ENCODE data around the gene ANKS1A. TPM values are rescaled to one million over a fixed set of nuclear protein-coding genes. Genes with fewer than 3 reads are reported as not detected.

The ANKS1A gene
- total RNA-seq, 1 experiment from 2014 or later: 26.5 TPM

GRCh38 chr6:34916348-34916967 lies 27.4 kb downstream of the ANKS1A start:
- H3K4me1 ChIP-seq (ENCODE audit: insufficient read depth, low read length): no peaks in the 10 kb centered on the region
- DNase-seq: no peak
- H2AK5ac ChIP-seq (ENCODE audit: insufficient read length, low read length): no peak overlapping the region
- no peak overlapping the region for H3K18ac ChIP-seq (ENCODE audit: insufficient read length, low read depth, low read length)
- no peaks in the 10 kb centered on the region for H4K20me1 ChIP-seq (ENCODE audit: control insufficient read depth, insufficient read depth, insufficient read length)
- Mint-ChIP-seq H3K4me1 (peaks cover 2 to 4% of the 10 kb centered on the region in 2 experiments; a peak in 3 of 4 replicates), H3K36me3 (ENCODE audit: insufficient read depth in 1 of 3, low read depth in 3 of 3) (peaks cover 0 to 2% (median 0%) of the 10 kb centered on the region in 3 experiments; a peak in 1 of 7 replicates), H3K9me3 (no peaks in the 10 kb centered on the region), H3K4me3 (no peak overlapping the region), H3K27me3 (ENCODE audit: low read depth) (no peaks in the 10 kb centered on the region), H3K27ac (no peak overlapping the region)
- H3K23me2 ChIP-seq (ENCODE audit: insufficient read length, low read depth, low read length, poor library complexity, severe bottlenecking): no peaks in the 10 kb centered on the region
- H4K91ac ChIP-seq (ENCODE audit: insufficient read length, low read depth, low read length): no peak overlapping the region
- no peak overlapping the region for H2BK20ac ChIP-seq (ENCODE audit: low read depth, low read length, poor library complexity, severe bottlenecking)
- H3K4me2 ChIP-seq (ENCODE audit: insufficient read depth, insufficient read length, low read length): no peak overlapping the region
- H3K79me2 ChIP-seq (ENCODE audit: insufficient read depth, low read length): no peaks in the 10 kb centered on the region; the same call in 1 of the 2 replicates
- no peaks in the 10 kb centered on the region for H3K9me3 ChIP-seq (ENCODE audit: control insufficient read depth, low read depth, low read length)
- no peak overlapping the region for H2BK12ac ChIP-seq (ENCODE audit: insufficient read length, low read depth, low read length)
- H3K27ac ChIP-seq (ENCODE audit: insufficient read length, low read depth, low read length): no peak overlapping the region
- no peak overlapping the region for H3K23ac ChIP-seq (ENCODE audit: insufficient read length, low read depth, low read length)
- no peak overlapping the region for H4K5ac ChIP-seq (ENCODE audit: insufficient read length, low read depth, low read length)
- no CpG with 5 or more reads among the region's 4 CpGs for WGBS (ENCODE audit: extremely low coverage, insufficient read length, low lambda C conversion rate)
- H3K4ac ChIP-seq (ENCODE audit: low read depth, low read length): no peak overlapping the region
- no peak overlapping the region for H3K9ac ChIP-seq (ENCODE audit: extremely low read depth, insufficient read length, low read length)
- no peak overlapping the region for H4K8ac ChIP-seq (replicated peaks; ENCODE audit: insufficient read length, low read depth, low read length)
- H2BK15ac ChIP-seq (ENCODE audit: low read depth, low read length): no peak overlapping the region
- H3K14ac ChIP-seq (ENCODE audit: insufficient read depth, low read length): no peak overlapping the region
- peaks cover 3% of the 10 kb centered on the region for H3K79me1 ChIP-seq (ENCODE audit: insufficient read depth, low read depth, low read length, poor library complexity, severe bottlenecking)
- TF ChIP-seq, protein P1, sequence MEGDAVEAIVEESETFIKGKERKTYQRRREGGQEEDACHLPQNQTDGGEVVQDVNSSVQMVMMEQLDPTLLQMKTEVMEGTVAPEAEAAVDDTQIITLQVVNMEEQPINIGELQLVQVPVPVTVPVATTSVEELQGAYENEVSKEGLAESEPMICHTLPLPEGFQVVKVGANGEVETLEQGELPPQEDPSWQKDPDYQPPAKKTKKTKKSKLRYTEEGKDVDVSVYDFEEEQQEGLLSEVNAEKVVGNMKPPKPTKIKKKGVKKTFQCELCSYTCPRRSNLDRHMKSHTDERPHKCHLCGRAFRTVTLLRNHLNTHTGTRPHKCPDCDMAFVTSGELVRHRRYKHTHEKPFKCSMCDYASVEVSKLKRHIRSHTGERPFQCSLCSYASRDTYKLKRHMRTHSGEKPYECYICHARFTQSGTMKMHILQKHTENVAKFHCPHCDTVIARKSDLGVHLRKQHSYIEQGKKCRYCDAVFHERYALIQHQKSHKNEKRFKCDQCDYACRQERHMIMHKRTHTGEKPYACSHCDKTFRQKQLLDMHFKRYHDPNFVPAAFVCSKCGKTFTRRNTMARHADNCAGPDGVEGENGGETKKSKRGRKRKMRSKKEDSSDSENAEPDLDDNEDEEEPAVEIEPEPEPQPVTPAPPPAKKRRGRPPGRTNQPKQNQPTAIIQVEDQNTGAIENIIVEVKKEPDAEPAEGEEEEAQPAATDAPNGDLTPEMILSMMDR (conservative IDR thresholded peaks at IDR 0.05): no peak
- no peak overlapping the region for H3K56ac ChIP-seq (ENCODE audit: insufficient read length, low read depth, low read length)
- H2AFZ ChIP-seq (ENCODE audit: low read length): no peak overlapping the region
- no peaks in the 10 kb centered on the region for H3K27me3 ChIP-seq (ENCODE audit: insufficient read depth, low read length)
- H2BK120ac ChIP-seq (ENCODE audit: low read depth, low read length, poor library complexity, severe bottlenecking): no peak overlapping the region
- H3T11ph ChIP-seq (ENCODE audit: low read length): no peak overlapping the region
- H2BK5ac ChIP-seq (ENCODE audit: insufficient read length, low read length): no peak overlapping the region

Measured in H9 (cell line).